ENCODE data around the gene SRL. TPM values are rescaled to one million over a fixed set of nuclear protein-coding genes. Genes with fewer than 3 reads are reported as not detected.

Gene SRL
- polyA plus RNA-seq, 1 of the 3 experiments (the other 2 are of a cell fraction), result not detected

GRCh38 chr16:4246777-4247459 is 5.0 kb upstream of the SRL start:
- DNase-seq, result no peak
- TF ChIP-seq EP300 (IDR thresholded peaks at IDR 0.05; ENCODE audit: borderline replicate concordance in 1 of 2, low read depth in 1 of 2, low read length in 1 of 2) (no peak), USF2 (IDR thresholded peaks at IDR 0.05; ENCODE audit: borderline replicate concordance, low read depth, low read length) (no peak), MEF2A (IDR thresholded peaks at IDR 0.05; ENCODE audit: borderline replicate concordance, low read depth) (no peak), MXI1 (IDR thresholded peaks at IDR 0.05; ENCODE audit: low read depth, low read length) (no peak), PBX3 (IDR thresholded peaks at IDR 0.05) (no peak), TEAD4 (IDR thresholded peaks at IDR 0.05; ENCODE audit: borderline replicate concordance, insufficient read depth) (no peak), SIN3A (IDR thresholded peaks at IDR 0.05; ENCODE audit: borderline replicate concordance, low read depth, low read length) (no peak), POLR2AphosphoS5 (IDR thresholded peaks at IDR 0.05; ENCODE audit: low read depth, low read length) (no peak), IRF3 (IDR thresholded peaks at IDR 0.05; ENCODE audit: low read depth, low read length) (no peak), CTCF (IDR thresholded peaks at IDR 0.05) (no peak), USF1 (IDR thresholded peaks at IDR 0.05; ENCODE audit: borderline replicate concordance, low read depth) (no peak), TAF1 (IDR thresholded peaks at IDR 0.05; ENCODE audit: borderline replicate concordance, low read depth, low read length) (no peak), FOSL2 (IDR thresholded peaks at IDR 0.05; ENCODE audit: borderline replicate concordance, low read depth) (no peak)
- no peaks in the 10 kb centered on the region for H3K9me3 ChIP-seq
- no peak overlapping the region for H3K27ac ChIP-seq (ENCODE audit: low read depth in 2 of 2, low read length in 1 of 2)
- no peaks in the 10 kb centered on the region for H3K36me3 ChIP-seq (replicated peaks in 1 of 2; ENCODE audit: control insufficient read depth in 1 of 2, insufficient read depth in 2 of 2, low read length in 1 of 2)
- no peak overlapping the region for H3K9ac ChIP-seq
- H3K27me3 ChIP-seq (ENCODE audit: insufficient read depth), result no peaks in the 10 kb centered on the region
- no peak overlapping the region for H3K4me2 ChIP-seq
- H3F3A ChIP-seq (replicated peaks; ENCODE audit: insufficient read depth), result no peaks in the 10 kb centered on the region
- H3K4me3 ChIP-seq (ENCODE audit: low read depth in 2 of 2, low read length in 1 of 2), result no peak overlapping the region
- H3K9me2 ChIP-seq, result no peaks in the 10 kb centered on the region
- no peak overlapping the region for H2AFZ ChIP-seq (ENCODE audit: low read depth)
- 86% methylated on average over 14 of the region's 14 CpGs for WGBS (ENCODE audit: low lambda C conversion rate)
- H4K20me1 ChIP-seq (ENCODE audit: insufficient read depth), result no peaks in the 10 kb centered on the region
- H3K4me1 ChIP-seq (ENCODE audit: control insufficient read depth in 1 of 2, insufficient read depth in 2 of 2, low read depth in 1 of 2, low read length in 1 of 2), result no peaks in the 10 kb centered on the region; a peak in 1 of 4 replicates
- ChIA-PET CTCF (interaction anchor here (1.2 to 1.6 kb wide), 2 partner anchors 16 to 46 kb away, joined by 5 to 6 read pairs; no protein-coding TSS in a partner anchor), POLR2A (no interaction called here)
- no peaks in the 10 kb centered on the region for H3K79me2 ChIP-seq (ENCODE audit: insufficient read depth)
